K562 (cell line): ENCODE data around the gene COQ10B. TPM values are rescaled to one million over a fixed set of nuclear protein-coding genes. Genes with fewer than 3 reads are reported as not detected.
A peak's percentile ranks its signal among the peaks of the same experiment; 100 is the strongest.

Experiments
- E2F3 ChIP-seq: fragments of 250-450 bp; sonication (Bioruptor Pico); IDR thresholded peaks from 2 replicates; pipeline ENCODE4 v1.4.0; 2020; ENCODE audit warnings: mild to moderate bottlenecking
- GABPA ChIP-seq: fragments of 200-800 bp; sonication (Bioruptor generic); conservative IDR thresholded peaks from 2 replicates; pipeline ENCODE4 v1.6.1; 2016; ENCODE audit warnings: low read depth, missing genetic modification characterization, missing compliant biosample characterization
- JUNB ChIP-seq: fragments of 450-650 bp; formaldehyde crosslinking; conservative IDR thresholded peaks from 2 replicates; pipeline ENCODE4 v1.4.0; 2020; ENCODE audit warnings: mild to moderate bottlenecking
- SP2 ChIP-seq: IDR thresholded peaks from 2 replicates; pipeline ENCODE4 v1.6.1; 2011; ENCODE audit warnings: mild to moderate bottlenecking, low read depth, low read length, moderate library complexity; ENCODE audit not compliant: poor library complexity, severe bottlenecking; ENCODE audit errors: extremely low read depth
- TAF1 ChIP-seq: IDR thresholded peaks from 2 replicates; pipeline ENCODE4 v1.6.1; 2011; ENCODE audit warnings: mild to moderate bottlenecking, low read length, moderate library complexity; ENCODE audit not compliant: insufficient read depth, control insufficient read depth, severe bottlenecking; ENCODE audit errors: extremely low read depth
- ZC3H4 ChIP-seq: sonication (generic); formaldehyde crosslinking; IDR thresholded peaks from 2 replicates; pipeline ENCODE4 v1.9.0; 2021; ENCODE audit warnings: missing genetic modification reagents, borderline replicate concordance
- polyA plus RNA-seq, 8 experiments: library from polyadenylated mRNA; depleted of rRNA in 4 of 8; stranded (reverse) in 5 of 8; unstranded in 3 of 8; fragments of >200 nt; fragmentation: Nextera tagmentation in 2 of 8; fragmentation: Illumina TruSeq in 1 of 8; extraction: Ambion mirVana in 2 of 8; extraction: Trizol in 1 of 8; gene quantifications; 2 replicates each; pipeline versions ENCODE4 v1.2.1 to v1.2.3, GENCODE V29; 2011 to 2014; ENCODE audit warnings: inconsistent platforms in 1 of 8, missing spikeins in 1 of 8
- total RNA-seq, 7 experiments: library from RNA; depleted of rRNA in 6 of 7; stranded (reverse); fragments of >200 nt in 6 of 7; fragmentation: Illumina TruSeq in 2 of 7; extraction: Trizol in 2 of 7; gene quantifications; 2 replicates each; pipeline versions ENCODE4 v1.2.1 to v1.2.3, GENCODE V29; 2011 to 2021; ENCODE audit warnings: low replicate concordance in 1 of 7
- TF ChIP-seq, protein P1 (sequence below): fragments of 450-650 bp; IDR thresholded peaks from 2 replicates; pipeline ENCODE4 v1.6.1; 2018; ENCODE audit not compliant: partially characterized antibody
- TF ChIP-seq, protein P2 (sequence below): fragments of 200-600 bp; sonication (generic); IDR thresholded peaks from one replicate; pipeline ENCODE4 v1.6.1; 2012; ENCODE audit warnings: mild to moderate bottlenecking, low read depth, low read length, inconsistent platforms
- TF ChIP-seq, protein P3 (sequence below): fragments of 450-650 bp; formaldehyde crosslinking; IDR thresholded peaks from 2 replicates; pipeline ENCODE4 v1.4.0; 2020; ENCODE audit warnings: mild to moderate bottlenecking, moderate library complexity

COQ10B gene
- total and polyA plus RNA-seq, 9 of the 15 experiments (the other 6 are each of a cell fraction or from before 2014, with no cell fraction given) = 3.1 to 13.1 (median 7.7) TPM

DNA sequence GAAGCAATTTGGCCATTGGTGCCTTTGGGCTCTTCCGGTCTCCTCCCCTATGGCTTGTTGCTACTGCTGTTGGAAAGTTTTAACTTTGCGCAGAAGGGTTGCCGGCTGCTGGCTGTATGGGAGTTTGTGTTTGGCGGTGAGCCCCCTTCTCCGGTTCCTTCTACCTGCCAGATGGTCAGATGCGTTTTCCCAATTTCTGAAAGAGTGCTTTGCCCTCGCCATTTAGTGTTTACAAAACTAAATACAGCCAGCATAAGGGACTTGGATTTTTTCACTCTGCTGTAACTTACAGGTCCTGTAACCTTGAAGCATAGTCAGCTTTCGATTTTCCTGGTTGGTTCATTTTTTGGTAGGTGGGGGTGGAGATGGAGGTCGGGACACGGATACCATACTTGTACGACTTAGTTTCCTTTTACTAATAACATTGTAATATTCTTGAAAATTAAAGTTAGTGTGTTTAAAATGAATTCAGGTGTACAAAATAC lies 604 bp downstream of the COQ10B start (continued):
- TF ChIP-seq, protein P1, sequence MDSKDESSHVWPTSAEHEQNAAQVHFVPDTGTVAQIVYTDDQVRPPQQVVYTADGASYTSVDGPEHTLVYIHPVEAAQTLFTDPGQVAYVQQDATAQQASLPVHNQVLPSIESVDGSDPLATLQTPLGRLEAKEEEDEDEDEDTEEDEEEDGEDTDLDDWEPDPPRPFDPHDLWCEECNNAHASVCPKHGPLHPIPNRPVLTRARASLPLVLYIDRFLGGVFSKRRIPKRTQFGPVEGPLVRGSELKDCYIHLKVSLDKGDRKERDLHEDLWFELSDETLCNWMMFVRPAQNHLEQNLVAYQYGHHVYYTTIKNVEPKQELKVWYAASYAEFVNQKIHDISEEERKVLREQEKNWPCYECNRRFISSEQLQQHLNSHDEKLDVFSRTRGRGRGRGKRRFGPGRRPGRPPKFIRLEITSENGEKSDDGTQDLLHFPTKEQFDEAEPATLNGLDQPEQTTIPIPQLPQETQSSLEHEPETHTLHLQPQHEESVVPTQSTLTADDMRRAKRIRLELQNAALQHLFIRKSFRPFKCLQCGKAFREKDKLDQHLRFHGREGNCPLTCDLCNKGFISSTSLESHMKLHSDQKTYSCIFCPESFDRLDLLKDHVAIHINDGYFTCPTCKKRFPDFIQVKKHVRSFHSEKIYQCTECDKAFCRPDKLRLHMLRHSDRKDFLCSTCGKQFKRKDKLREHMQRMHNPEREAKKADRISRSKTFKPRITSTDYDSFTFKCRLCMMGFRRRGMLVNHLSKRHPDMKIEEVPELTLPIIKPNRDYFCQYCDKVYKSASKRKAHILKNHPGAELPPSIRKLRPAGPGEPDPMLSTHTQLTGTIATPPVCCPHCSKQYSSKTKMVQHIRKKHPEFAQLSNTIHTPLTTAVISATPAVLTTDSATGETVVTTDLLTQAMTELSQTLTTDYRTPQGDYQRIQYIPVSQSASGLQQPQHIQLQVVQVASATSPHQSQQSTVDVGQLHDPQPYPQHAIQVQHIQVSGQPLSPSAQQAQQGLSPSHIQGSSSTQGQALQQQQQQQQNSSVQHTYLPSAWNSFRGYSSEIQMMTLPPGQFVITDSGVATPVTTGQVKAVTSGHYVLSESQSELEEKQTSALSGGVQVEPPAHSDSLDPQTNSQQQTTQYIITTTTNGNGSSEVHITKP = peak; percentile 55
- TF ChIP-seq TAF1 (peak; percentile 52), JUNB (CRISPR knock-in tag) (no peak), E2F3 (no peak), SP2 (no peak), GABPA (tag) (peak; percentile 63), ZC3H4 (no peak)
- TF ChIP-seq, protein P2, sequence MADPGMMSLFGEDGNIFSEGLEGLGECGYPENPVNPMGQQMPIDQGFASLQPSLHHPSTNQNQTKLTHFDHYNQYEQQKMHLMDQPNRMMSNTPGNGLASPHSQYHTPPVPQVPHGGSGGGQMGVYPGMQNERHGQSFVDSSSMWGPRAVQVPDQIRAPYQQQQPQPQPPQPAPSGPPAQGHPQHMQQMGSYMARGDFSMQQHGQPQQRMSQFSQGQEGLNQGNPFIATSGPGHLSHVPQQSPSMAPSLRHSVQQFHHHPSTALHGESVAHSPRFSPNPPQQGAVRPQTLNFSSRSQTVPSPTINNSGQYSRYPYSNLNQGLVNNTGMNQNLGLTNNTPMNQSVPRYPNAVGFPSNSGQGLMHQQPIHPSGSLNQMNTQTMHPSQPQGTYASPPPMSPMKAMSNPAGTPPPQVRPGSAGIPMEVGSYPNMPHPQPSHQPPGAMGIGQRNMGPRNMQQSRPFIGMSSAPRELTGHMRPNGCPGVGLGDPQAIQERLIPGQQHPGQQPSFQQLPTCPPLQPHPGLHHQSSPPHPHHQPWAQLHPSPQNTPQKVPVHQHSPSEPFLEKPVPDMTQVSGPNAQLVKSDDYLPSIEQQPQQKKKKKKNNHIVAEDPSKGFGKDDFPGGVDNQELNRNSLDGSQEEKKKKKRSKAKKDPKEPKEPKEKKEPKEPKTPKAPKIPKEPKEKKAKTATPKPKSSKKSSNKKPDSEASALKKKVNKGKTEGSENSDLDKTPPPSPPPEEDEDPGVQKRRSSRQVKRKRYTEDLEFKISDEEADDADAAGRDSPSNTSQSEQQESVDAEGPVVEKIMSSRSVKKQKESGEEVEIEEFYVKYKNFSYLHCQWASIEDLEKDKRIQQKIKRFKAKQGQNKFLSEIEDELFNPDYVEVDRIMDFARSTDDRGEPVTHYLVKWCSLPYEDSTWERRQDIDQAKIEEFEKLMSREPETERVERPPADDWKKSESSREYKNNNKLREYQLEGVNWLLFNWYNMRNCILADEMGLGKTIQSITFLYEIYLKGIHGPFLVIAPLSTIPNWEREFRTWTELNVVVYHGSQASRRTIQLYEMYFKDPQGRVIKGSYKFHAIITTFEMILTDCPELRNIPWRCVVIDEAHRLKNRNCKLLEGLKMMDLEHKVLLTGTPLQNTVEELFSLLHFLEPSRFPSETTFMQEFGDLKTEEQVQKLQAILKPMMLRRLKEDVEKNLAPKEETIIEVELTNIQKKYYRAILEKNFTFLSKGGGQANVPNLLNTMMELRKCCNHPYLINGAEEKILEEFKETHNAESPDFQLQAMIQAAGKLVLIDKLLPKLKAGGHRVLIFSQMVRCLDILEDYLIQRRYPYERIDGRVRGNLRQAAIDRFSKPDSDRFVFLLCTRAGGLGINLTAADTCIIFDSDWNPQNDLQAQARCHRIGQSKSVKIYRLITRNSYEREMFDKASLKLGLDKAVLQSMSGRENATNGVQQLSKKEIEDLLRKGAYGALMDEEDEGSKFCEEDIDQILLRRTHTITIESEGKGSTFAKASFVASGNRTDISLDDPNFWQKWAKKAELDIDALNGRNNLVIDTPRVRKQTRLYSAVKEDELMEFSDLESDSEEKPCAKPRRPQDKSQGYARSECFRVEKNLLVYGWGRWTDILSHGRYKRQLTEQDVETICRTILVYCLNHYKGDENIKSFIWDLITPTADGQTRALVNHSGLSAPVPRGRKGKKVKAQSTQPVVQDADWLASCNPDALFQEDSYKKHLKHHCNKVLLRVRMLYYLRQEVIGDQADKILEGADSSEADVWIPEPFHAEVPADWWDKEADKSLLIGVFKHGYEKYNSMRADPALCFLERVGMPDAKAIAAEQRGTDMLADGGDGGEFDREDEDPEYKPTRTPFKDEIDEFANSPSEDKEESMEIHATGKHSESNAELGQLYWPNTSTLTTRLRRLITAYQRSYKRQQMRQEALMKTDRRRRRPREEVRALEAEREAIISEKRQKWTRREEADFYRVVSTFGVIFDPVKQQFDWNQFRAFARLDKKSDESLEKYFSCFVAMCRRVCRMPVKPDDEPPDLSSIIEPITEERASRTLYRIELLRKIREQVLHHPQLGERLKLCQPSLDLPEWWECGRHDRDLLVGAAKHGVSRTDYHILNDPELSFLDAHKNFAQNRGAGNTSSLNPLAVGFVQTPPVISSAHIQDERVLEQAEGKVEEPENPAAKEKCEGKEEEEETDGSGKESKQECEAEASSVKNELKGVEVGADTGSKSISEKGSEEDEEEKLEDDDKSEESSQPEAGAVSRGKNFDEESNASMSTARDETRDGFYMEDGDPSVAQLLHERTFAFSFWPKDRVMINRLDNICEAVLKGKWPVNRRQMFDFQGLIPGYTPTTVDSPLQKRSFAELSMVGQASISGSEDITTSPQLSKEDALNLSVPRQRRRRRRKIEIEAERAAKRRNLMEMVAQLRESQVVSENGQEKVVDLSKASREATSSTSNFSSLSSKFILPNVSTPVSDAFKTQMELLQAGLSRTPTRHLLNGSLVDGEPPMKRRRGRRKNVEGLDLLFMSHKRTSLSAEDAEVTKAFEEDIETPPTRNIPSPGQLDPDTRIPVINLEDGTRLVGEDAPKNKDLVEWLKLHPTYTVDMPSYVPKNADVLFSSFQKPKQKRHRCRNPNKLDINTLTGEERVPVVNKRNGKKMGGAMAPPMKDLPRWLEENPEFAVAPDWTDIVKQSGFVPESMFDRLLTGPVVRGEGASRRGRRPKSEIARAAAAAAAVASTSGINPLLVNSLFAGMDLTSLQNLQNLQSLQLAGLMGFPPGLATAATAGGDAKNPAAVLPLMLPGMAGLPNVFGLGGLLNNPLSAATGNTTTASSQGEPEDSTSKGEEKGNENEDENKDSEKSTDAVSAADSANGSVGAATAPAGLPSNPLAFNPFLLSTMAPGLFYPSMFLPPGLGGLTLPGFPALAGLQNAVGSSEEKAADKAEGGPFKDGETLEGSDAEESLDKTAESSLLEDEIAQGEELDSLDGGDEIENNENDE = no peak
- TF ChIP-seq, protein P3, sequence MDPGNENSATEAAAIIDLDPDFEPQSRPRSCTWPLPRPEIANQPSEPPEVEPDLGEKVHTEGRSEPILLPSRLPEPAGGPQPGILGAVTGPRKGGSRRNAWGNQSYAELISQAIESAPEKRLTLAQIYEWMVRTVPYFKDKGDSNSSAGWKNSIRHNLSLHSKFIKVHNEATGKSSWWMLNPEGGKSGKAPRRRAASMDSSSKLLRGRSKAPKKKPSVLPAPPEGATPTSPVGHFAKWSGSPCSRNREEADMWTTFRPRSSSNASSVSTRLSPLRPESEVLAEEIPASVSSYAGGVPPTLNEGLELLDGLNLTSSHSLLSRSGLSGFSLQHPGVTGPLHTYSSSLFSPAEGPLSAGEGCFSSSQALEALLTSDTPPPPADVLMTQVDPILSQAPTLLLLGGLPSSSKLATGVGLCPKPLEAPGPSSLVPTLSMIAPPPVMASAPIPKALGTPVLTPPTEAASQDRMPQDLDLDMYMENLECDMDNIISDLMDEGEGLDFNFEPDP (CRISPR knock-in tag) = no peak
